Keratinocyte (primary cell): Measurements from ENCODE around the gene TRPV5. TPM values are rescaled to one million over a fixed set of nuclear protein-coding genes. Genes with fewer than 3 reads are reported as not detected.

Experiments used
- DNase-seq: peaks from one replicate; pipeline ENCODE4 v3.0.0-alpha.2; 2011; ENCODE audit warnings: low read depth, missing footprints, low spot score
- FAIRE-seq: peaks from 2 replicates; lab custom pipeline; 2011; peaks lifted over from hg19 to GRCh38; lab: Jason Lieb, UNC
- H2AFZ ChIP-seq: 2 replicates; pipeline ENCODE4 v1.6.0; 2012; ENCODE audit warnings: low read length, control low read depth, inconsistent platforms; ENCODE audit not compliant: control insufficient read depth
- H3K27ac ChIP-seq: 2 replicates; pipeline ENCODE4 v1.5.1; 2011; ENCODE audit warnings: low read length; ENCODE audit not compliant: control insufficient read depth, insufficient read depth
- H3K27me3 ChIP-seq: 3 replicates; pipeline ENCODE4 v1.6.0; 2011; ENCODE audit warnings: low read length; ENCODE audit not compliant: control insufficient read depth, insufficient read depth; ENCODE audit errors: extremely low read depth
- H3K36me3 ChIP-seq, 2 experiments: 2 replicates in 1 of 2; 3 replicates in 1 of 2; pipeline ENCODE4 v1.5.1; 2011; ENCODE audit warnings: low read length in 2 of 2, mild to moderate bottlenecking in 1 of 2; ENCODE audit not compliant: control insufficient read depth in 2 of 2, insufficient read depth in 2 of 2; ENCODE audit errors: extremely low read depth in 1 of 2
- H3K4me1 ChIP-seq: 3 replicates; pipeline ENCODE4 v1.5.1; 2011; ENCODE audit warnings: low read length; ENCODE audit not compliant: control insufficient read depth, insufficient read depth; ENCODE audit errors: extremely low read depth
- H3K4me2 ChIP-seq: 3 replicates; pipeline ENCODE4 v1.6.0; 2011; ENCODE audit warnings: low read depth, low read length; ENCODE audit not compliant: control insufficient read depth, insufficient read depth; ENCODE audit errors: extremely low read depth
- H3K4me3 ChIP-seq, 3 experiments: fragments of 200-600 bp in 1 of 3; sonication (generic) in 1 of 3; 2 replicates in 2 of 3; 3 replicates in 1 of 3; pipeline ENCODE4 v1.5.1; 2011 to 2016; ENCODE audit warnings: low read length in 3 of 3, mild to moderate bottlenecking in 3 of 3, control low read depth in 2 of 3, inconsistent platforms in 1 of 3, low read depth in 1 of 3, mixed read lengths in 1 of 3, mixed run types in 1 of 3, moderate library complexity in 1 of 3; ENCODE audit not compliant: control insufficient read depth in 2 of 3, insufficient read depth in 2 of 3; ENCODE audit errors: extremely low read depth in 1 of 3
- H3K79me2 ChIP-seq: 2 replicates; pipeline ENCODE4 v1.6.0; 2012; ENCODE audit warnings: low read length; ENCODE audit not compliant: control insufficient read depth, insufficient read depth
- H3K9ac ChIP-seq: 3 replicates; pipeline ENCODE4 v1.6.0; 2011; ENCODE audit warnings: low read length; ENCODE audit not compliant: control insufficient read depth, insufficient read depth; ENCODE audit errors: extremely low read depth
- H3K9me1 ChIP-seq: 3 replicates; pipeline ENCODE4 v1.6.0; 2011; ENCODE audit warnings: low read length; ENCODE audit not compliant: control insufficient read depth, insufficient read depth; ENCODE audit errors: extremely low read depth
- H3K9me3 ChIP-seq: 2 replicates; pipeline ENCODE4 v1.5.1; 2012; ENCODE audit warnings: low read depth, low read length; ENCODE audit not compliant: control insufficient read depth
- H4K20me1 ChIP-seq: 3 replicates; pipeline ENCODE4 v1.6.0; 2011; ENCODE audit warnings: low read length; ENCODE audit not compliant: control insufficient read depth, insufficient read depth; ENCODE audit errors: extremely low read depth
- EZH2 ChIP-seq: IDR thresholded peaks from one replicate; pipeline ENCODE4 v1.6.1; 2012; ENCODE audit warnings: inconsistent platforms, mild to moderate bottlenecking, low read length, moderate library complexity
- dilution Hi-C: fragments of 300-500 bp; cut with MboI; formaldehyde crosslinking; loops from one replicate; pipeline ENCODE4 v1.7.0; 2020; ENCODE audit warnings: low sequenced_read_pairs; ENCODE audit not compliant: extremely low pct_ligation_motif_present
- polyA plus RNA-seq, 5 experiments: library from polyadenylated mRNA; depleted of rRNA in 3 of 5; stranded (reverse) in 3 of 5; stranded (forward) in 1 of 5; unstranded in 1 of 5; fragments of >200 nt; gene quantifications; 1 replicate in 1 of 5; 2 replicates in 3 of 5; 3 replicates in 1 of 5; pipeline versions ENCODE4 v1.2.1 to v1.2.3, GENCODE V29; 2011 to 2012; ENCODE audit warnings: missing spikeins in 2 of 5, low read depth in 1 of 5, low replicate concordance in 1 of 5
- TF ChIP-seq, protein P1 (sequence below), 3 experiments: IDR thresholded peaks in 1 of 3; conservative IDR thresholded peaks in 1 of 3; optimal IDR thresholded peaks in 1 of 3; 2 replicates in 2 of 3; 3 replicates in 1 of 3; pipeline versions ENCODE3 to v1.5.1; 2011; ENCODE audit warnings: low read length in 3 of 3, mild to moderate bottlenecking in 3 of 3, moderate library complexity in 2 of 3, control low read depth in 1 of 3, inconsistent platforms in 1 of 3; ENCODE audit not compliant: insufficient read depth in 2 of 3; ENCODE audit errors: extremely low read depth in 1 of 3

The TRPV5 gene
- polyA plus RNA-seq, 1 donor (not counting 4 experiments of a cell fraction or from before 2014, with no cell fraction given): not detected

DNA sequence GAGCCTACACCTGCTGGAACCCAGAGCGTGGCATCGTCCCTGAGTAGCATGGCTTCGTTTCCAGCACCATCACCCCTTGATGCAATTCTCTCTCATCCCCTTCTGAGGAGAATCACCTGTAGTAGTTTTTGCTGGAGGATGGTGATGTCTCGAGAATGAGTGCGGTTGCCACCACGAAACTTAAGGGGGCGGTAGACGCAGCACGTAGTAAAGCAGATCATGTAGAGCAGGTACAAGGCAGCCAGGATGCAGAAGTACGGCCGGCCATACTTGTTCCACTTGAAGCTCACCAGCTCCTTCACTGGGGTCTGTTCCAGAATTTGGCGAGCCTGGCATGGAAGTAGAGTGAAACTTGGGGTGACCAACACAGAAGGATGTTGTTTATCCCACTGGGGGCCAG, 8.1 kb downstream of the TRPV5 start:
- FAIRE-seq: no peak
- no peak overlapping the region for H3K4me2 ChIP-seq

DNA sequence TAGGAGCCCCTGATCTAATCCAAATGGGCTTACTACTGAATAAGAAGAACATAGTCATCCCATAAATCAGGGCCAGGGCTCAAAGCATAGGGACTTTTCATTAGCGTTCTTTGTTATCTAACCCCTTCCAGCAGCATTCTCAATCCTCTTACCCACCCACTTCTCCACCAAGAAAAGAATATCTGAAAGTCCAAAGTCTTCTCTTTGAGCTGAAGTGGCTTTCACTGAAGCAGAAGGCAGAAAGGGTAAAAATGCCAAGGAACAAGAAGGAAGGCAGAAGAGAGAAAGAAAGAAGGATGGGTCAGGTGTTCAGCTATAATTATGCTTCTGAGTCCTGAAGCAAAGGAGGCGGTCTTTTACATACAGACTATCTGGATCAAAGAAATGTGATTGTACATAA, 10.2 kb downstream of the TRPV5 start:
- no peak overlapping the region for H2AFZ ChIP-seq
- H3K9me3 ChIP-seq: no peaks in the 10 kb centered on the region
- no peak for TF ChIP-seq EZH2
- TF ChIP-seq, protein P1, sequence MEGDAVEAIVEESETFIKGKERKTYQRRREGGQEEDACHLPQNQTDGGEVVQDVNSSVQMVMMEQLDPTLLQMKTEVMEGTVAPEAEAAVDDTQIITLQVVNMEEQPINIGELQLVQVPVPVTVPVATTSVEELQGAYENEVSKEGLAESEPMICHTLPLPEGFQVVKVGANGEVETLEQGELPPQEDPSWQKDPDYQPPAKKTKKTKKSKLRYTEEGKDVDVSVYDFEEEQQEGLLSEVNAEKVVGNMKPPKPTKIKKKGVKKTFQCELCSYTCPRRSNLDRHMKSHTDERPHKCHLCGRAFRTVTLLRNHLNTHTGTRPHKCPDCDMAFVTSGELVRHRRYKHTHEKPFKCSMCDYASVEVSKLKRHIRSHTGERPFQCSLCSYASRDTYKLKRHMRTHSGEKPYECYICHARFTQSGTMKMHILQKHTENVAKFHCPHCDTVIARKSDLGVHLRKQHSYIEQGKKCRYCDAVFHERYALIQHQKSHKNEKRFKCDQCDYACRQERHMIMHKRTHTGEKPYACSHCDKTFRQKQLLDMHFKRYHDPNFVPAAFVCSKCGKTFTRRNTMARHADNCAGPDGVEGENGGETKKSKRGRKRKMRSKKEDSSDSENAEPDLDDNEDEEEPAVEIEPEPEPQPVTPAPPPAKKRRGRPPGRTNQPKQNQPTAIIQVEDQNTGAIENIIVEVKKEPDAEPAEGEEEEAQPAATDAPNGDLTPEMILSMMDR (optimal IDR thresholded peaks at IDR 0.05 in 1 of 3, IDR thresholded peaks at IDR 0.05 in 1 of 3, conservative IDR thresholded peaks at IDR 0.05 in 1 of 3; ENCODE audit: extremely low read depth in 1 of 3, insufficient read depth in 2 of 3, low read length in 3 of 3): no peak
- DNase-seq: no peak
- no peaks in the 10 kb centered on the region for H3K79me2 ChIP-seq
- H4K20me1 ChIP-seq: no peaks in the 10 kb centered on the region
- no peak overlapping the region for H3K4me3 ChIP-seq
- no peaks in the 10 kb centered on the region for H3K36me3 ChIP-seq
- no peak overlapping the region for H3K27ac ChIP-seq
- H3K9ac ChIP-seq: no peak overlapping the region
- H3K27me3 ChIP-seq: no peaks in the 10 kb centered on the region
- no peaks in the 10 kb centered on the region for H3K9me1 ChIP-seq
- dilution Hi-C loops: no loop called here
- FAIRE-seq: no peak
- no peaks in the 10 kb centered on the region for H3K4me1 ChIP-seq
- no peak overlapping the region for H3K4me2 ChIP-seq

More for the DNA sequence above, 8.1 kb downstream of the TRPV5 start:
- H4K20me1 ChIP-seq: no peaks in the 10 kb centered on the region
- no peak for DNase-seq
- H3K9me3 ChIP-seq: no peaks in the 10 kb centered on the region
- H2AFZ ChIP-seq: no peak overlapping the region
- dilution Hi-C loops: no loop called here
- H3K27ac ChIP-seq: no peak overlapping the region
- H3K4me1 ChIP-seq: no peaks in the 10 kb centered on the region
- no peak overlapping the region for H3K4me3 ChIP-seq
- TF ChIP-seq, protein P1 (optimal IDR thresholded peaks at IDR 0.05 in 1 of 3, IDR thresholded peaks at IDR 0.05 in 1 of 3, conservative IDR thresholded peaks at IDR 0.05 in 1 of 3; ENCODE audit: extremely low read depth in 1 of 3, insufficient read depth in 2 of 3, low read length in 3 of 3): peak in 1 of 3 experiments; percentile 23
- TF ChIP-seq EZH2: no peak
- H3K9ac ChIP-seq: no peak overlapping the region
- no peaks in the 10 kb centered on the region for H3K9me1 ChIP-seq
- H3K79me2 ChIP-seq: no peaks in the 10 kb centered on the region
- no peaks in the 10 kb centered on the region for H3K36me3 ChIP-seq
- H3K27me3 ChIP-seq: no peaks in the 10 kb centered on the region
